LNCaP clone FGC (cell line): ENCODE data around the gene MRI1.
A peak's percentile ranks its signal among the peaks of the same experiment; 100 is the strongest.

Source experiments
- DNase-seq: peaks from one replicate; pipeline ENCODE4 v3.0.0-alpha.2; 2011; ENCODE audit warnings: low read depth
- H3K4me3 ChIP-seq: 2 replicates; pipeline ENCODE4 v1.5.1; 2011; ENCODE audit warnings: mild to moderate bottlenecking, low read depth, low read length, control low read depth
- CTCF ChIP-seq: IDR thresholded peaks from 2 replicates; pipeline ENCODE4 v1.5.1; 2012; ENCODE audit warnings: mild to moderate bottlenecking; ENCODE audit not compliant: control insufficient read depth, insufficient read depth; ENCODE audit errors: extremely low read depth

Gene MRI1

GRCh38 chr19:13794398-13794756, 30.1 kb downstream of the MRI1 start:
- peak overlapping the region; percentile 88 for H3K4me3 ChIP-seq
- DNase-seq, result no peak
- no peak for TF ChIP-seq CTCF

- H3K4me3 ChIP-seq, result peak within 1 kb of the TSS; percentile 88
- TF ChIP-seq CTCF, result no peak
- DNase-seq, result peak; percentile 97
These were observed 30.7 kb downstream of the MRI1 start, which contains the start of gene ZSWIM4 for GRCh38 chr19:13794757-13795589. Gene ZSWIM4 (plus strand): TSS chr19:13795443. CDS start chr19:13795649, 206 bp downstream.

GRCh38 chr19:13795595-13796300, 31.4 kb downstream of the MRI1 start:
- DNase-seq, result no peak
- H3K4me3 ChIP-seq, result peak overlapping the region; percentile 88
- TF ChIP-seq CTCF, result no peak

GRCh38 chr19:13796301-13797057, 32.2 kb downstream of the MRI1 start:
- H3K4me3 ChIP-seq, result peak overlapping the region; percentile 88
- TF ChIP-seq CTCF, result no peak
- no peak for DNase-seq

GRCh38 chr19:13797058-13797440, 32.7 kb downstream of the MRI1 start:
- H3K4me3 ChIP-seq, result no peak overlapping the region
- DNase-seq, result no peak
- no peak for TF ChIP-seq CTCF

- no peak for DNase-seq
- no peak overlapping the region for H3K4me3 ChIP-seq
- TF ChIP-seq CTCF, result no peak
These were observed 33.5 kb downstream of the MRI1 start for GRCh38 chr19:13797870-13798269.
